Stomach smooth muscle (tissue), 2 donors: Measurements from ENCODE around the gene PBX4.

ENCODE experiments used
- H3K27ac ChIP-seq: one replicate; pipeline ENCODE4 v1.7.0; 2013; ENCODE audit warnings: mild to moderate bottlenecking, low read length, inconsistent platforms
- H3K27me3 ChIP-seq, 2 donors: one replicate each; pipeline ENCODE4 v1.7.0; 2013; ENCODE audit warnings: low read length in 2 of 2; ENCODE audit not compliant: insufficient read depth in 2 of 2, control insufficient read depth in 1 of 2
- H3K36me3 ChIP-seq, 2 donors: one replicate each; pipeline ENCODE4 v1.7.0; 2013; ENCODE audit warnings: low read length in 2 of 2; ENCODE audit not compliant: control insufficient read depth in 2 of 2, insufficient read depth in 2 of 2
- H3K4me1 ChIP-seq: one replicate; pipeline ENCODE4 v1.7.0; 2013; ENCODE audit warnings: low read length; ENCODE audit not compliant: control insufficient read depth, insufficient read depth
- H3K4me3 ChIP-seq, 2 donors: one replicate each; pipeline ENCODE4 v1.7.0; 2013; ENCODE audit warnings: low read length in 2 of 2
- H3K9ac ChIP-seq, 2 donors: one replicate each; pipeline ENCODE4 v1.7.0; 2013; ENCODE audit warnings: low read length in 2 of 2, mild to moderate bottlenecking in 1 of 2
- H3K9me3 ChIP-seq, 2 donors: one replicate each; pipeline ENCODE4 v1.7.0; 2013; ENCODE audit warnings: low read length in 2 of 2; ENCODE audit not compliant: control insufficient read depth in 2 of 2
- donor health status: healthy.
- donor health status: Pancreatic carcinoma.

PBX4 gene

DNA sequence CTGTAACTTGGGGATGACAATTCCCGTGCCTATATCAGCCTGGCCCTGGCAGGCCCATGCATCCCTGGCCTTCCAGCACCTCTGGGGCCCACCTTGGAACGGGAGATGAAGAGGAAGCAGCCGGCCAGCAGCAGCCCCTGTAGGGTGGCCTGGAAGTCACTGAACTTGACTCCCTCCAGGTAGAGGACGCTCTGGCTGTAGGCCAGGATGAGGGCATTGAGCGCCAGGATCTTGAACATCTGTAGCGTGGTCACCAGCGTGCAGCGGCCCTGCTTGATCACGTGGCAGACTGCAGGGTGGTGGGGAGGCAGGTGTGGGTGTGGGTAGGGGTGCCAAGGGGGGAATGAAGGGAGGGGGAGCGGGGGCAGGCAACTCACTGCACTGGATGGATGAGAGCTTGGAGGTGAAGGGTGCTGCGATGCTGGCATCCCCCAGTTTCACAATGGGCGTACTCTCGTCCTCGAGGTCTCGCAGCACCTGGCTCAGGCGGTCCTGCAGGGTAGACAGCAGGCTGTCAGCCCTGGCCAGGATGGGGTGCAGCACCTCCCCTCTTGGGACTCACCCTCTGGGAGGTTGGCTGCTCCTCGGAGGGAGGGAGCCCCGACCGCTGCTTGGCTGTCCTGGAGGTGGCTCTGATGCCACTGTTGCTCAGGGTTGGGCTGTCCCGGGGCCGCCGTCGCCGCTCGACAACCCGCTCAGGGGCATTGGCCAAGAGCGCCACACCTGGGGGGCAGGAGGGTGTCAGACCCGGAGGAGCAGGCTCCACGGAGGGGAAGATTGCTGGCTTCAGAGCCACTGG, 28.7 kb upstream of the PBX4 start:
- H3K27me3 ChIP-seq, result peaks cover 0 to 6% of the 10 kb centered on the region in 2 donors
- H3K9me3 ChIP-seq, result no peaks in the 10 kb centered on the region
- H3K4me3 ChIP-seq, result no peak overlapping the region
- peaks cover 31 to 38% of the 10 kb centered on the region in 2 donors for H3K36me3 ChIP-seq
- H3K27ac ChIP-seq, result no peak overlapping the region
- peaks cover 14% of the 10 kb centered on the region for H3K4me1 ChIP-seq
- H3K9ac ChIP-seq, result no peak overlapping the region

DNA sequence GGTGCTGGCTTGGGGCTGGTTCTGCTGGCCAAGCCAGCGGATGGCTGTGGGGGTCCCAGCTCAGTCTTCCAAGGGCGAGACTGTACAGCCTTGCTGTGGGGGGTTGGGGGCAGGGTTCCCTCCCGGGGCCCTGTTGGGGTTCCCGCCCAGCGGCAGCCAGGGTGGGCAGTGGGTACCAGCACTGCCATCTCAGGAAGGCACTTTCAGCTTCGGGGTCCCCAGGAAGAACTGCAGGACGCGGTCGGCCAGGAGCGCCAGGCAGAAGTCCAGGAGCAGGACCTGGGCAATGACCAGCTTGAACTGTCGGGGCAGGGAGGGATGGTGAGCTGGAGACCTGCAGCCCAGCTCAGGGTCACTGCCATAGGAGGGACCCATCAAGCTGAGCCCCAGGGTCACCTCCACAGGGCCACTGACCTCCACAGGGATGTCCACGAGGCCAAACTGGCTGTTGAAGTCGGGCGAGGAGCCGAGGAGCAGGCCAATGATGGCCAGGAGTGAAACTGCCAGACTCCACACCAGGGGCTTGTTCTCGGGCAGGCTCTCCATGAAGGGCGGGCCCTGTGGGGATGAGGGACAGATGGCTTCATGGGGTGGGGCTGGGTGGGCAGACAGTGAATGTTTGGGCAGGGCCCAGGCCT, 26.9 kb upstream of the PBX4 start:
- H3K36me3 ChIP-seq, result peaks cover 13 to 23% of the 10 kb centered on the region in 2 donors
- H3K27ac ChIP-seq, result no peak overlapping the region
- no peaks in the 10 kb centered on the region for H3K9me3 ChIP-seq
- H3K27me3 ChIP-seq, result peaks cover 0 to 6% of the 10 kb centered on the region in 2 donors
- no peak overlapping the region for H3K4me3 ChIP-seq
- peaks cover 14% of the 10 kb centered on the region for H3K4me1 ChIP-seq
- H3K9ac ChIP-seq, result no peak overlapping the region

GRCh38 chr19:19644054-19644388, 25.5 kb upstream of the PBX4 start:
- peak overlapping the region in 1 of 2 donors; percentile 79 for H3K4me3 ChIP-seq
- H3K27ac ChIP-seq, result no peak overlapping the region
- peaks cover 0 to 6% of the 10 kb centered on the region in 2 donors for H3K27me3 ChIP-seq
- no peaks in the 10 kb centered on the region for H3K9me3 ChIP-seq
- no peak overlapping the region for H3K9ac ChIP-seq
- peaks cover 8 to 18% of the 10 kb centered on the region in 2 donors for H3K36me3 ChIP-seq
- peaks cover 14% of the 10 kb centered on the region for H3K4me1 ChIP-seq

DNA sequence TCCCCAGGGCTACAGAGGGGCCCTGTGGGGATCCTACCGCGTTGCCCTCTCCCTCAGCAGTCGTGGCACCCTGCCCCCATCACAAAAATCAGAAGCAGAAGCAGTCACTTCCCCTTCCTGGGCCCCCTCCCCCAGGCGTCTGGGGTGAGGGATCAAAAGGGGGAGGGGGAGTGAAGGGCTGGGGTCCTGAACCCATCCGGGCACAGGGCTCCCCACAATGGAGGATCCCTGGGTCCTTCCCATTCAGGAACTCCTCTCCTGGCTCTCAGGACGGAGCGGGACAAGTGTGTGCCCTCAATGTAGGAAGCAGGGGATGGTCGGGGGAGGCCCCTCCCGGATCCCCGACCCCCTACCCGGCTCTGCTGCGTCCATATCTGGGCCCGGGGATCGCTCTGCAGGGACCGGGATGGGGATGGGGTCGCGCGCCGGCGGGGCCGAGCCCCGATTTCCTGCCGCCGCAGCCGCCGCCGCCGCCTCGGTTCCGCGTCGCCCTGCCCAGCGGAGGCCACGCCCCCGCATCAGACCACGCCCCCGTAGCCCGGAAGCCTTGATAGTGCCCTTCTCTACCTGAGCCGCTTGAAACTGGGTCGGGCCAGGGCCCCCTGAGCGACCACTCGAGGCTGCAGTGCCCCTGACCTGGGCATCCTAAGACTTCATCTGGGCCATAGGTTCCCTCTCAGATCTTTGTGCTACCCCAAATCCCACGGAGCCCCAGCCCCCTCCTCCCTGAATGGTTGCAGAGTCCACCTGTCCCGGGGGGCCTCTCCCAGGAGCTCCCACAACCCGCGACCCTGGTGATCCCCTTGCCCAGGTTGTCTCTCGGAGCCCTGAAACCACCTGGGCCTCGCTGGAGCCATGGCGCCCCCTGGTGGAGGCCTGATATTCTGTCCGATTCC, 24.9 kb upstream of the PBX4 start, which contains the start of gene GMIP:
Gene GMIP, minus strand, starts transcription at position 500 of the 896 bp plus-strand sequence. Its CDS starts 128 bp downstream, at position 372.
- peak within 1 kb of the TSS; percentile 76 to 79 for H3K4me3 ChIP-seq
- H3K4me1 ChIP-seq, result peaks cover 14% of the 10 kb centered on the region
- no peaks in the 10 kb centered on the region for H3K9me3 ChIP-seq
- peaks cover 8 to 18% of the 10 kb centered on the region in 2 donors for H3K36me3 ChIP-seq
- peaks cover 0 to 6% of the 10 kb centered on the region in 2 donors for H3K27me3 ChIP-seq
- peak within 1 kb of the TSS; percentile 58 to 71 for H3K9ac ChIP-seq
- no peak within 1 kb of the TSS for H3K27ac ChIP-seq

GRCh38 chr19:19642506-19643157, 24.1 kb upstream of the PBX4 start:
- Histone ChIP-seq H3K9me3 (no peaks in the 10 kb centered on the region), H3K27ac (no peak overlapping the region), H3K4me1 (peaks cover 14% of the 10 kb centered on the region), H3K9ac (peak overlapping the region; percentile 58 to 71), H3K36me3 (peaks cover 7 to 16% of the 10 kb centered on the region in 2 donors), H3K4me3 (peak overlapping the region; percentile 76 to 79), H3K27me3 (peaks cover 0 to 7% of the 10 kb centered on the region in 2 donors)

DNA sequence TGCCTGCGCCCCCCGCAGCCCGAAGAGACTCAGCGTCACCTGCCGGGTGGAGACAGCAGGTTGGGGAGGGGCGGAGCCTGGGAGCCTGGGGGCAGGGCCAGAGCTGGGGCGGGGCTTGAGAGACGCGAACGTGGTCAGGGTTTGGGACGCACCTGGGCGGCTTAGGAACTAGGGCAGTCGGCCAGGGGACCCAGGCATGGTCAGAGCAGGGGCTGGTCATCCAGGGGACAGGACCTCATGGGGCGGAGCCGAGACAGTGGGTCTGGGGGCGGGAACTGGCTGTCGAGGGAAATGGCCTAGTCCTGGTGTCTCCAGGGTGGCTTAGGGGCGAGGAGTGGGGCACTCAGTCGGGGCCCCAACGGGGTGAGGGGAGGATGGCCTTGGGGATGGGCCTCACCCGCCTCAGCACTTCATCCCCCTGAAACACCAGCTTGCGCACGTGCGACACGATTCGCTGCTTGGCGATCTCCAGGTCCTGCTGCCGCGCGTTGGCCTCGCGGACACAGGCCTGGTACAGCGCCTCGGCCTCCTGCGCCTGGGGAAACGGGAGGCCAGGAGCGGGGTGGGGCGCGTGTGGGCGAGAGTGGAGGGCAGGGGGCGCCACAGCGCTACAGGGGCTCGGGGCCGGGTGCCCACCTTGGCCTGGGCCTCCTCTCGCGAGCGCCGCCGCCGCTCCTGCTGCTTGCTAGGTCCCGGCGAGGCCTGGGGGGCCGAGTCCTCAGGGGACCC, 19.2 kb upstream of the PBX4 start:
- peaks cover 3% of the 10 kb centered on the region for H3K4me1 ChIP-seq
- peaks cover 0 to 4% of the 10 kb centered on the region in 2 donors for H3K27me3 ChIP-seq
- peaks cover 0 to 3% of the 10 kb centered on the region in 2 donors for H3K36me3 ChIP-seq
- H3K27ac ChIP-seq, result no peak overlapping the region
- H3K9me3 ChIP-seq, result no peaks in the 10 kb centered on the region
- H3K9ac ChIP-seq, result no peak overlapping the region
- H3K4me3 ChIP-seq, result no peak overlapping the region

GRCh38 chr19:19637186-19637522, 18.7 kb upstream of the PBX4 start:
- no peak overlapping the region for H3K9ac ChIP-seq
- peaks cover 0 to 3% of the 10 kb centered on the region in 2 donors for H3K36me3 ChIP-seq
- no peak overlapping the region for H3K27ac ChIP-seq
- no peaks in the 10 kb centered on the region for H3K9me3 ChIP-seq
- H3K4me3 ChIP-seq, result no peak overlapping the region
- H3K27me3 ChIP-seq, result peaks cover 0 to 4% of the 10 kb centered on the region in 2 donors
- H3K4me1 ChIP-seq, result no peaks in the 10 kb centered on the region

DNA sequence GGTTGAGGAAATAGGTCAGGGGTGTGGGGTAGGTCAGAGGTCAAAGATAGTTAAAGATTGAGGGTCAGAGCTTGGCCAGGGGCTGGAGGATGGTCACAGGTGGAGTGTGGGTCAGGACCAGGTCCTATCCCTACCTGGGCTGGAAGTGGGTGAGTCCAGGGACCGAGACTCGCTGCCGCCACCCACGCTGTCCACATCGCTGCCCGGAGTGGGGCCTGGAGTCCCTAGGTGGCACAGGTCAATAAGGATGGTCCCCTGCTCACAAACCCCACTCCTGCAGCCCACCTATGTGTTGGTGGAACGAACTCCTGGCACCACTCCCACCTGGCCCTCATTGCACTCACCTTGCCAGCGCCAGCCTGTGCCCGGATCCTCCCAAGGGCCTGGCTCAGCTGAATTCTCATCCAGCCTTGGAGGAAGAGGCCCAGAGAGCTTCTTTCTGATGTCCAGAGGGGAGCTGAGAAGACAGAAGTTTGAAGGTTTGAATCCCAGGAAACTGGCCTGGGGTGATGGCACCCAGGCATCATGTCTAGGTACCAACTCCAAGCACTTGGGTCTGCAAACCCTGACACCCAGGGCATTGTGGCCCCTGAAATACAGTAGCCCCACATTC, 18.2 kb upstream of the PBX4 start:
- no peak overlapping the region for H3K9ac ChIP-seq
- H3K36me3 ChIP-seq, result peaks cover 0 to 3% of the 10 kb centered on the region in 2 donors
- no peaks in the 10 kb centered on the region for H3K9me3 ChIP-seq
- no peaks in the 10 kb centered on the region for H3K4me1 ChIP-seq
- no peak overlapping the region for H3K27ac ChIP-seq
- peaks cover 0 to 4% of the 10 kb centered on the region in 2 donors for H3K27me3 ChIP-seq
- H3K4me3 ChIP-seq, result no peak overlapping the region

DNA sequence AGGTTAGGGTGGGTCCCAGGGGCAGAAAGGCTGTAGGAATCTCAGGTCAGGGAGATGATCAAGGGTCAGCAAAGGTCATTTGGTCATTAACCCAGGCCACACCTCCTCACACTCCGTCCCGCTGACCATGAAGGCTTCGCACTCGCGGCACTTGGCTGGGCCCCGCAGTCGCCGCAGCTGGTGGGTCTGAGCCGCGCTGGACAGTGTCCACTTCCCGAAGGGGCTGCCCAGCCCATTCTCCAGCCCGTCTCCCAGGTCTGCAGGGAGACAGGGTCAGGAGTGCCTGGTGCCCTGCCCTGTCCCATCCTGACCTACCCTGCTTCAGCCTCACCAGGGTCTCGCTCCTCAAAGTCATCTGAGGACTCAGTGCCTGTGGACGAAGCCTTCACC, 16.8 kb upstream of the PBX4 start:
- Histone ChIP-seq H3K9ac (no peak overlapping the region), H3K9me3 (no peaks in the 10 kb centered on the region), H3K36me3 (peaks cover 0 to 2% of the 10 kb centered on the region in 2 donors), H3K27ac (no peak overlapping the region), H3K27me3 (peaks cover 0 to 4% of the 10 kb centered on the region in 2 donors), H3K4me1 (no peaks in the 10 kb centered on the region), H3K4me3 (no peak overlapping the region)
